ENCODE measurements around the gene USP35. TPM values are rescaled to one million over a fixed set of nuclear protein-coding genes. Genes with fewer than 3 reads are reported as not detected.

USP35 gene
- total RNA-seq, 6 experiments from 2014 or later: 5.3 to 10.1 (median 7.9) TPM

- ATAC-seq: no peak
- H3K4me1 ChIP-seq: peaks cover 0 to 48% (median 10%) of the 10 kb centered on the region in 4 donors
- no peaks in the 10 kb centered on the region for H3K27me3 ChIP-seq
- no peaks in the 10 kb centered on the region for H3K36me3 ChIP-seq
- intact Hi-C loops (cut with DNase I): no loop called here
- 30% methylated on average over 1 of the region's 3 CpGs for WGBS (ENCODE audit: insufficient coverage, low coverage, low lambda C conversion rate, missing lambda C conversion rate)
- no peaks in the 10 kb centered on the region for H3K9me3 ChIP-seq
- H3K4me3 ChIP-seq: peak overlapping the region in 1 of 3 donors; percentile 78
- H3K27ac ChIP-seq: peak overlapping the region in 1 of 3 donors; percentile 12
- TF ChIP-seq POLR2A (IDR thresholded peaks at IDR 0.05) (no peak), CTCF (IDR thresholded peaks at IDR 0.05) (no peak)
- no peak for DNase-seq
Measured at GRCh38 chr11:78189851-78190250, 1.1 kb downstream of the USP35 start.

GRCh38 chr11:78190374-78190773 is 1.7 kb downstream of the USP35 start:
- intact Hi-C loops (cut with DNase I): no loop called here
- peaks cover 0 to 42% (median 7%) of the 10 kb centered on the region in 4 donors for H3K4me1 ChIP-seq
- ATAC-seq (no peak), DNase-seq (no peak)
- H3K4me3 ChIP-seq: no peak overlapping the region
- no peaks in the 10 kb centered on the region for H3K27me3 ChIP-seq
- H3K27ac ChIP-seq: peak overlapping the region in 1 of 3 donors; percentile 12
- H3K36me3 ChIP-seq: no peaks in the 10 kb centered on the region
- 66% methylated on average over 3 of the region's 3 CpGs for WGBS (ENCODE audit: insufficient coverage, low coverage, low lambda C conversion rate, missing lambda C conversion rate)
- TF ChIP-seq CTCF (IDR thresholded peaks at IDR 0.05) (no peak), POLR2A (IDR thresholded peaks at IDR 0.05) (no peak)
- H3K9me3 ChIP-seq: no peaks in the 10 kb centered on the region

- Histone ChIP-seq H3K27ac (no peak overlapping the region), H3K4me3 (no peak overlapping the region), H3K9me3 (no peaks in the 10 kb centered on the region), H3K27me3 (no peaks in the 10 kb centered on the region), H3K36me3 (no peaks in the 10 kb centered on the region), H3K4me1 (peaks cover 0 to 36% (median 6%) of the 10 kb centered on the region in 4 donors)
- ATAC-seq (no peak), DNase-seq (no peak)
- intact Hi-C loops (cut with DNase I): no loop called here
- TF ChIP-seq POLR2A (IDR thresholded peaks at IDR 0.05) (no peak), CTCF (IDR thresholded peaks at IDR 0.05) (no peak)
- 63% methylated on average over 4 of the region's 14 CpGs for WGBS (ENCODE audit: insufficient coverage, low coverage, low lambda C conversion rate, missing lambda C conversion rate)
Measured at GRCh38 chr11:78190871-78191538, 2.3 kb downstream of the USP35 start.

- ATAC-seq: peak in 2 of 4 donors; percentile 12 to 21
- peaks cover 0 to 27% (median 6%) of the 10 kb centered on the region in 4 donors for H3K4me1 ChIP-seq
- DNase-seq: peak in 2 of 3 donors; percentile 69 to 70
- intact Hi-C loops (cut with DNase I): no loop called here
- H3K9me3 ChIP-seq: no peaks in the 10 kb centered on the region
- TF ChIP-seq POLR2A (IDR thresholded peaks at IDR 0.05) (peak; percentile 28), CTCF (IDR thresholded peaks at IDR 0.05) (peak in 1 of 4 donors; percentile 6)
- H3K27me3 ChIP-seq: no peaks in the 10 kb centered on the region
- WGBS (ENCODE audit: insufficient coverage, low coverage, low lambda C conversion rate, missing lambda C conversion rate): 19% methylated on average over 5 of the region's 6 CpGs
- H3K36me3 ChIP-seq: no peaks in the 10 kb centered on the region
- no peak overlapping the region for H3K4me3 ChIP-seq
- peak overlapping the region in 2 of 3 donors; percentile 6 to 22 for H3K27ac ChIP-seq
Measured at GRCh38 chr11:78192223-78192719, 3.6 kb downstream of the USP35 start.
